H1 (cell line): ENCODE data around the gene RPL18. TPM values are rescaled to one million over a fixed set of nuclear protein-coding genes. Genes with fewer than 3 reads are reported as not detected.

Experiments
- ATF3 ChIP-seq: IDR thresholded peaks from 2 replicates; pipeline ENCODE4 v1.6.1; 2011; ENCODE audit warnings: low read depth, mild to moderate bottlenecking, low read length; ENCODE audit not compliant: insufficient read depth
- CEBPB ChIP-seq: IDR thresholded peaks from 2 replicates; pipeline ENCODE4 v1.6.1; 2012; ENCODE audit warnings: low read depth, low read length
- CHD2 ChIP-seq: IDR thresholded peaks from 2 replicates; pipeline ENCODE4 v1.6.1; 2012; ENCODE audit warnings: low read length, improper control_type of control experiment
- CHD7 ChIP-seq: fragments of 300-600 bp; sonication (generic); IDR thresholded peaks from 2 replicates; pipeline ENCODE4 v1.7.1; 2012; ENCODE audit warnings: low read length, moderate library complexity, mild to moderate bottlenecking, inconsistent platforms; ENCODE audit not compliant: insufficient replicate concordance
- CTBP2 ChIP-seq: IDR thresholded peaks from 2 replicates; pipeline ENCODE4 v1.7.0; 2011; ENCODE audit warnings: borderline replicate concordance, mild to moderate bottlenecking, moderate library complexity, mixed read lengths, low read length; ENCODE audit not compliant: insufficient read depth, insufficient read length
- MAX ChIP-seq: IDR thresholded peaks from 2 replicates; pipeline ENCODE4 v1.6.1; 2012; ENCODE audit warnings: inconsistent platforms
- RXRA ChIP-seq: IDR thresholded peaks from 2 replicates; pipeline ENCODE4 v1.6.1; 2011; ENCODE audit warnings: low read depth, mild to moderate bottlenecking, low read length, moderate library complexity; ENCODE audit not compliant: insufficient read depth
- SIN3A ChIP-seq, 2 experiments: IDR thresholded peaks in 1 of 2; conservative IDR thresholded peaks in 1 of 2; 2 replicates each; pipeline ENCODE4 v1.6.1; 2011 to 2012; ENCODE audit warnings: low read length in 2 of 2, improper control_type of control experiment in 1 of 2, low read depth in 1 of 2, mild to moderate bottlenecking in 1 of 2
- TEAD4 ChIP-seq: IDR thresholded peaks from 2 replicates; pipeline ENCODE4 v1.6.1; 2012; ENCODE audit warnings: low read depth, low read length, inconsistent platforms, mixed read lengths
- polyA plus RNA-seq, 7 experiments: library from polyadenylated mRNA; depleted of rRNA in 3 of 7; stranded (reverse) in 5 of 7; unstranded in 2 of 7; fragments of >200 nt in 5 of 7; fragments of 200-250 nt in 2 of 7; gene quantifications; 1 replicate in 5 of 7; 2 replicates in 1 of 7; 4 replicates in 1 of 7; pipeline versions ENCODE4 v1.2.1 to v1.2.3, GENCODE V29; 2011 to 2013; ENCODE audit warnings: missing spikeins in 2 of 7, mixed read lengths in 2 of 7
- total RNA-seq: library from RNA; stranded (reverse); fragmentation: NEBNext Ultra II Directional; extraction: Animal tissue kit (Norgen Biotek cat#: 25700); gene quantifications from 2 replicates; pipeline ENCODE4 v1.2.1, GENCODE V29; 2021

Gene RPL18
- total and polyA plus RNA-seq, 2 of the 8 experiments (the other 6 are each of a cell fraction or from before 2014, with no cell fraction given) = 1,669 to 2,789 TPM

DNA sequence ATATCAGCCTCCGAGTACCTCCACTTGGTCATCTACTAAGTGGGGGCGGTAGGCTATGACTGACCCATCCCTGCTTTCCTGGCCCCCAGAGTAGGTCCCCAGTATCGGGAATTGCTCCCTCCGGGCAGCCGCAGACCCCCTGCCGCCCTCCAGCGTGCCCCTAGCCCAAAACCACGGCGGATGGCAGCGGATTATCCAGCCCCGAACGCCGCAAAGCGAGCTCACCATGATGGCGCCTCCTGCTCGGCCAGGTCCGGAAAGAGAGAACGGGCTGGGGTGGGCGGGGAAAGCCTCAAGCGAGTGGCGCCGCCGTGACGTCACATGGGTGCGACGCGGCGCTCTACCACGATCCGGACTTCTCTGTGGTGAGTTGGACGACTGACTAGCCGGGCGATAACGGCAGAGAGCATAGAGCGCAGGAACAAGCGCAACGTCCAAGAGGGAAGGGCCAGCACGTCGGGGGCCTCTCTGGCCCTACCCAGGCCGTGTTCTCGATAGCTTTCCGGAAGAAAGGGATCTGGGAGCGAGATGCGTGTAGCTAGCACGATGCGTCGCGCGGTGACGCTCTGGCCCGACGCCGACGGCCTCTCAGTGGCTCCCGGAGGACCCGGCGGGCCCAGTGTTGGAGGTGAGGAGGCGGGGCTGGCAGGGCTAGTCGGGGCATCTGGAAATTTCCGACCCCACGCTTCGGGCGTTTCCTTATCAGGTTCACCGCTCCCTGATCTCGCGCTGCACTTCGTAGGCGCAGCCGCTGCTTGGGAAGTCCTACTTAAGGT is at the start of gene RPL18, which contains the start of gene SPHK2 (continued):
- TF ChIP-seq CTBP2 (no peak), TEAD4 (no peak), CHD7 (no peak), ATF3 (peak; percentile 94), MAX (peak; percentile 84), RXRA (no peak), SIN3A (conservative IDR thresholded peaks at IDR 0.05 in 1 of 2, IDR thresholded peaks at IDR 0.05 in 1 of 2; ENCODE audit: low read depth in 1 of 2, low read length in 2 of 2) (peak; percentile 76 to 94), CHD2 (peak; percentile 48; the same call in 1 of the 2 replicates), CEBPB (no peak)
